ENCODE measurements around the gene GATC.
"Not testable (repeated sequence)": the region's sequence is repeated elsewhere in the genome, so short reads cannot be mapped to it uniquely, and the experiment has no call there.

The GATC gene

DNA sequence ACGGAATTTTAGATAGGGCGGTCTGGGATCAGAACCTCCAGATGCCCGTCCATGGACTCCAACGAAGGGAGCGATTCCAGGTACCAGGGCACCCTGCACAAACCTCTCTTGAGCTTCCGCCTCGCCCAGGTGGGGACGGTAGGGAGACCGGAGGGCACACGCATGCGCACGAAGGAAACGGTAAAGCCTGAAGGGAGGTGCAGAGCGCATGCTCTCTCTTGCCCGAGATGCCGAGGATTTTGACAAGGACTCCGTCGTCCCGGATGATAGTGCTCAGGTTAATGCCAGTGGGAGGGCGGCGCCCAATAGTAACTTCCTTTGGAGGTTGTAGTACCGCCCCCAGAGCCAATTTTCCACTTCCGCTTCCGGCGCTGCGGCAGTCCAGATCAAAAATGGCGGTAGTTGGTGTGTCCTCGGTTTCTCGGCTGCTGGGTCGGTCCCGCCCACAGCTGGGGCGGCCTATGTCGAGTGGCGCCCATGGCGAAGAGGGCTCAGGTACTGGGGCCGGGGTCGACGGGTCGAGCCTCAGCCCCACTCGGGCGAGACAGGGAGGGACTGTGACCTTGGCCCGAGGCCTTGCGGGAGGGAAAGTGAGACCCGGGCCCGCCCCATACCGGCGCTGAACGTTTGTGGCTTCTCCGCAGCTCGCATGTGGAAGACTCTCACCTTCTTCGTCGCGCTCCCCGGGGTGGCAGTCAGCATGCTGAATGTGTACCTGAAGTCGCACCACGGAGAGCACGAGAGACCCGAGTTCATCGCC, 8.3 kb upstream of the GATC start, which contains the start of gene COX6A1:
COX6A1 (plus strand) TSS at position 379 of the 760 bp plus-strand sequence; CDS start at position 393, 14 bp downstream.
- peak; percentile 91 to 94 for DNase-seq (ENCODE audit: low read depth in 2 of 2)

DNA sequence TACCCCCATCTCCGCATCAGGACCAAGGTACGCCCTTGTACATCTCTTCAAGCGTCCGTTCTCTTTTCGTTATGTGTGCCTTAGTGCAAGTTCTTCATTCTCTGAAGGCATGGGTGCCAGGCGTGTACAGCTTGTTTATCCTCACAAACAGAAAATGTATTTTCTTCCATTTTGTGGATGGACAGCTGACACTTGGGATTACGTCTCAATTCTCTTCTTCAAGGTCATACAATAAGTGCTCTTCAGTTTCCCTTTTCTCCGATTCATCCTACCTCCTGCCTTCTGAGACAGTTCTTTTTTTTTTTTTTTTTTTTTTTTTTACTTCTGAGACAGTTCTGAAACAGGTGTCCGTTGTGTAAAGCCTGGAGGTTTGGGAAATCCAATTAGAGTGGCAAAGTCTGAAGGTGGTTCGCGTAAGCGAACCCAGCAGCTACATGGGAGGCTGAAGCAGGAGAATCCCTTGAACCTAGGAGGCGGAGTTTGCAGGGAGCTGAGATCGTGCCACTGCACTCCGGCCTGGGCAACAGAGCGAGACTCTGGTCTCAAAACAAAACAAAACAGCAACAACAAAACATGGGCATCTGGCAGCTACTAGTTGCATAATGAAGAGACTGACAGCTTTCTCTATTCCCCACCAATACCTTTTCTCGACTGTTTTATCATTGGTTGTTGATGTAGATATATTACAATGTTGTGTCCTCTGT, 7.6 kb upstream of the GATC start:
- no peak for DNase-seq (ENCODE audit: low read depth in 2 of 2)

- peak; percentile 48 to 67 for DNase-seq (ENCODE audit: low read depth in 2 of 2)
Measured at GRCh38 chr12:120439646-120440247, 6.5 kb upstream of the GATC start.

DNA sequence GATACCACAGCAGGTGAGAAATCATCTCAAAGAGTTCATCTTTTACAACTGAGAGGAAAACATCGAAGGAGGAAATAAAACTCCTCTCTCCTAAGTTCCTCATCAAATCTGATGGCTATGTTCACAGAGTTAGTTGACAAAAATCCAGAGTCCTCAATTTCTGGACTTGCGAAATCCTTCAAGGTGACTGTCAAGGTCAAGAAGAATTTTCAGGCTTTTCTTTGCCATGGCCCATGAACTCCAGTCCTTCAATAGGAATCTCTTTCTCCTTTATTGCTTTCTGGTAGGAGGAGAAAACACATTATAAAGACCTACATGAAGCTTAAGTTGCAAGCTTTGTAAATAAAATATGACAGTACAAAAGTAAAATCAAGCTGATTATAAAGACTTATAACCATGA, 1.6 kb upstream of the GATC start:
- DNase-seq (ENCODE audit: low read depth in 2 of 2): no peak

DNA sequence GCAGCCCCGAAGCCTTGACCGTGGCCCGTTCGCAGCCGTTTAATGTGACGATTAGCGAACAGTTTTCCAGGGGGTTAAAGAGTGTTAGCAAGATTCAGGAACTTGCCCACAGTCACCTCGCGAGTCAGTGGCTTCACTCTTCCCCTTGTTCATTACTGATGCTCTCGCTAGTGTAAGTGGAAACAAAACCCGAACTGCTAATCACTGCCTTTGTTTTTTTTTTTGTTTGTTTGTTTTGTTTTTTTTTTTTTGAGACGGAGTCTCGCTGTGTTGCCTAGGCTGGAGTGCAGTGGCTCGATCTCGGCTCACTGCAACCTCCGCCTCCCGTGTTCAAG, 567 bp downstream of the GATC start:
- DNase-seq (ENCODE audit: low read depth in 2 of 2): not testable (repeated sequence)

DNA sequence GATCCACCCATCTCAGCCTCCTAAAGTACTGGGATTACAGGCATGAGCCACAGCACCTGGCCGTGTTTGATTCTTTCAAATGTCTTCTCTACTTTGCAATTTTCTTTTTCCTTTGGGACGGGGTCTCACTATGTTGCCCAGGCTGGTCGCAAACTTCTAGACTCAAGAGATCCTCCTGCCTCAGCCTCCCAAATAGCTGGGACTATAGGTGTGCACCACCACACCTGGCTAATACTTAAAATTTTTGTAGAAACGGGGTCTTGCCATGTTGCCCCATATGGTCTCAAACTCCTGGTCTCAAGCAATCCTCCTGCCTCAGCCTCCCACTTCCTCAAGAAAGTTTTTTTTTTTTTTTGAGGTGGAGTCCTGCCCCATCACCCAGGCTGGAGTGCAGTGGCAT, 1.7 kb downstream of the GATC start:
- no peak for DNase-seq (ENCODE audit: low read depth in 2 of 2)

GRCh38 chr12:120452524-120452923, 6.3 kb downstream of the GATC start:
- not testable (repeated sequence) for DNase-seq (ENCODE audit: low read depth in 2 of 2)

GRCh38 chr12:120453060-120453750, 7.0 kb downstream of the GATC start:
- no peak for DNase-seq (ENCODE audit: low read depth in 2 of 2)

- DNase-seq (ENCODE audit: low read depth in 2 of 2): no peak
Measured at GRCh38 chr12:120453977-120454376, 7.7 kb downstream of the GATC start.

GRCh38 chr12:120455302-120455701, 9.1 kb downstream of the GATC start:
- DNase-seq (ENCODE audit: low read depth in 2 of 2): no peak

DNA sequence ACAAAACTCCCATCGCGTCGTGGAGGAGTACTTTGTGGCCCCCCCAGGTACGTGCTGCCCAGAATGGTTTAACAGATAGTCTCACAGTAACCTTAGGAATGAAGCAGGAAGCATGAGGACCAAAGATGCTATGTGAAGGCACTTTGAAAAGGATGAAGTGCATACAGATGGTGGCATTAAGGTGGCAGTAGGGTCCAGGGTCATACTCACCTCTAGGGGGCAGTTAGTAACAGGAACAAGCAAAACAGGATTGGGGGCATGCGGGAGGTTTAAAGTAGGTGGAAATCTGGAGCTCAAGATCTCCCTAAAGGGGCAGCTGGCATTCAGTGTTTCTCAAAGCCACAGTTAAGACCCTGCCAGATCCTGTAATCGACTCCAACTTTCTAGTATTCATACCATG, 10.9 kb downstream of the GATC start:
- no peak for DNase-seq (ENCODE audit: low read depth in 2 of 2)

- no peak for DNase-seq (ENCODE audit: low read depth in 2 of 2)
Measured at GRCh38 chr12:120460157-120460556, 13.9 kb downstream of the GATC start.

DNA sequence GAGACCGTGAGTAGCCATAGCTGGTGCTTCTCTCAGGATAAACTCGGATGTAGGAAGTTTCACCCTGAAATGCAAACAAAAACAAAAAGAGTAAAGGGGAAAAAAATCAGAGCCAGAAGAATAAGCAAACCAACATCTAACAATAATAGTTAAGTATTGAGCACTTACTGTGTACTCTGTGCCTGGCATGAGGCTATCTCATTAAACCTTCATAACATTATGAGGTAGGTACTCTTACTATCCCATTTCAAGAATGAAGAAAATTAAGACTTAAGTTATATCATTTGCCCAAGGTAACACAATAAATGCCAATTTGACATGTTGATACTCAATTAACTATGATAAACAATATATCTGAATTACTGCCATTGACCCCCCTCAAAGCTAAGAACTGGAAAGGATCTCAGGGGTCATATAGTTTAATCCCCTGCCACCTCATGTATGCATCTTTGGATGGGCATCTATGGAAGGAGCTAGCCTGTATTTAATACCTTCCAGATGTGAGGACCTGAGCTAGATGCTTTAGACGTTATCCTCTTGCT, 15.9 kb downstream of the GATC start:
- DNase-seq (ENCODE audit: low read depth in 2 of 2): no peak

DNA sequence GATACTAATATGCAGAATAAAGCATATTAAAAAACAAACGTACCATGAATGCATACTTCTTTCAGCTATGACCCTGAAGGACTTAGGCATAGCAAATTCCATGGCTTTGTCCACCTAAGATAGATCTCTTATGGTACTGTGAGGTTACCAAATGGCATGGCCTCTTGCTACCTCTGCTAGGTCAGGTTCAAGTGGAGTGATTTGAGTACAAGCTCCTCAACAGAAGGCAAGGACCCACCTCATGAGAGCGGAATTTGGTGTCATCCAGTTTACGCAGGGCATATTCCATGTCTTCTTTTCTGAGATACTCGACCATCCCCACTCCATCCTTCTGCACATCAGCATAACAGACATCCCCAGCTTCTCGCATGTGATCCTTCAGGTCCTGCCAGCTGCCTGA, 17.5 kb downstream of the GATC start:
- DNase-seq (ENCODE audit: low read depth in 2 of 2): no peak

- DNase-seq (ENCODE audit: low read depth in 2 of 2): no peak
Measured at GRCh38 chr12:120465756-120466155, 19.5 kb downstream of the GATC start.

- peak in 1 of 2 donors; percentile 24 for DNase-seq (ENCODE audit: low read depth in 2 of 2)
Measured at GRCh38 chr12:120466560-120467315, 20.5 kb downstream of the GATC start.

DNA sequence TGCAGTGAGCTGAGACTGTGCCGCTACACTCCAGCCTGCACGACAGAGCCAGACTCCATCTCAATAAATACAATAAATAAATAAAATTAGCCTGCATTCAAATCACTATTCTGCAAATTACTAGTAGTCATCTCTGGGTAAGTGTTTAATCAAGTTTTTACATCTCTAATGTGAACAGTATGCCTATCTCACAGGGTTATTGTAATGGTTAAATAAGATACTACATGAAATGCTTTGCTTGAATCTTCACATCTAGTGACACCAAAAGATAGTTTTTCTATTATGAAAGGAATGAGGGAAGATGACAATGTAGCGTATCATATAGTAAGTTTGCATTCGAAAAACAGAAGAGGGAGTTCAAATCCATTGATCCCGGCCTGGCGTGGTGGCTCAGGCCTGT, 21.2 kb downstream of the GATC start:
- DNase-seq (ENCODE audit: low read depth in 2 of 2): no peak

DNA sequence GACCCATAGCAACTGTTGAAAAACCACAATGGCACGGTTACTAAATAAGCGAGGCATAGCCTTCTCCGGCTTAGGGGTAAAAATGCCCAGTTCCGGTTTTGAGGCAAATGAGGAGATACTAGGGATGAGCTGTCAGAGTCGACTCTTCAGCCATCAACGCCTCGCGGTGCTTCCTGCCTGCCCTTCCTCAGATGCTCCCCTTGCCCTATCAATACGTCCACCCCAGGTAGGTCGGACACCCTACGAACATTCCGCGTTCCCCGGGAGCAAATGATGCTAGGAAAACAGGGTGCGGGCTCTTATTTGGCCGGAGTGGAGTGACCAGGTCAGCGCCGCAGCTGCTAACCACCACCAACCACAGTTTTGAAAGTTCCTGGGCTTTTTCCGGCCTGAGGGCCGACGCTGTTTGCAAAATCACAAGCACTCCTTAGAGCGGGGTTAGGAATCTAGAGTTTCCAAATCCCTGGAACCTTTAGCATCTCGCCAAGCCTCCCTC, 22.1 kb downstream of the GATC start:
- DNase-seq (ENCODE audit: low read depth in 2 of 2): no peak

GRCh38 chr12:120468821-120469449, 22.7 kb downstream of the GATC start:
- DNase-seq (ENCODE audit: low read depth in 2 of 2): peak; percentile 49 to 51

DNA sequence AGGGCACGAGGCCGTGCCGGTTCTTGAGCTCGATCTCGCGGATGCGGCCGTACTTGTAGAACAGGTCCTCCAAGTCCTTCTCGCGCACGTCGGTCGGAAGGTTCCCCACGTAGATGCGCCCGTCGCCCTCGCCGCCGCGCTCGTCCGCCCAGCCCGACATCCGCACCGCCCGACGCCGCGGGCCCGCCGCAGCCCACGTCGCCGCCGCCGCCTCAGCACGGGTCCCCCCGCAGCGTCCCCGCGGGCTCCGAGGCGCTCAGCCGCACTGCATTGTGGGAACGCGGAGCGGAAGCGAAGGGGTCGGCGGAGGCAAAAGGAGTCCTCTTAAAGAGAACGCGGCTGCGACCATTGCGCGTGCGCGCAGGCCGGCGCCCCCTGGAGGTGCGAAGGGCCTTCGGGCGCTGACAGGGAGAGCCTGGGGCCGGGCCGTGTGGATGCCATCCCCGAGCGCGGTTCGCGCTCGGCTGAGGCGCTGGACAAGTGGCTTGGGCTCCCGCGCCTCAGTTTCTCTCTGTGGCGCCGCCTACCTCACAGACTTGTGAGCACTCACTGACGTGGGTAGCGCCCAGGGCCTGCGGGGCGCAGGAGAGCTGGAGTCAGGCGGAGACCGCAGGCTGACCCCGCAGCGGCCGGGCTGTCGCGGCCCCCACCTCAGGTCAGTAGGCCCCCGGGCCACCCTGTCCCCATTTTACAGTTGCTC, 23.4 kb downstream of the GATC start, which contains the start of gene SRSF9:
SRSF9 (minus strand) TSS at position 299 of the 700 bp plus-strand sequence; CDS start at position 160, 139 bp downstream.
- DNase-seq (ENCODE audit: low read depth in 2 of 2): peak; percentile 97

Measured in stimulated activated CD4-positive, alpha-beta T cell treated with anti-CD3 and anti-CD28 coated beads, Interleukin-1b, Interleukin-23, amount 100 ng/mL, for 4 hours (primary cell).